HepG2 (cell line): ENCODE results near the gene IQCE. TPM values are rescaled to one million over a fixed set of nuclear protein-coding genes. Genes with fewer than 3 reads are reported as not detected.

ENCODE experiments used
- ATF3 ChIP-seq: sonication (generic); formaldehyde crosslinking; IDR thresholded peaks from 2 replicates; pipeline ENCODE4 v1.4.0; 2020; ENCODE audit warnings: missing genetic modification reagents
- CAMTA2 ChIP-seq: sonication (generic); formaldehyde crosslinking; IDR thresholded peaks from 2 replicates; pipeline ENCODE4 v1.4.0; 2020; ENCODE audit warnings: mild to moderate bottlenecking, missing genetic modification reagents, borderline replicate concordance
- HNF4A ChIP-seq: sonication (generic); formaldehyde crosslinking; IDR thresholded peaks from 2 replicates; pipeline ENCODE4 v1.4.0; 2020; ENCODE audit warnings: missing genetic modification reagents
- HNF4G ChIP-seq, 2 experiments: sonication (generic) in 1 of 2; formaldehyde crosslinking in 1 of 2; IDR thresholded peaks; 2 replicates each; pipeline versions ENCODE4 v1.4.0 to v1.6.1; 2011 to 2020; ENCODE audit warnings: borderline replicate concordance in 2 of 2, low read depth in 2 of 2, mild to moderate bottlenecking in 2 of 2, low read length in 1 of 2, missing genetic modification reagents in 1 of 2, moderate library complexity in 1 of 2
- KDM5B ChIP-seq: sonication (generic); formaldehyde crosslinking; IDR thresholded peaks from 2 replicates; pipeline ENCODE4 v1.4.0; 2020; ENCODE audit warnings: missing genetic modification reagents, mild to moderate bottlenecking, borderline replicate concordance
- MAFK ChIP-seq, 2 experiments: IDR thresholded peaks in 1 of 2; conservative IDR thresholded peaks in 1 of 2; 2 replicates each; pipeline ENCODE4 v1.6.1; 2011; ENCODE audit warnings: improper control_type of control experiment in 2 of 2, low read length in 2 of 2
- MAZ ChIP-seq, 2 experiments: sonication (generic) in 1 of 2; formaldehyde crosslinking in 1 of 2; IDR thresholded peaks; 2 replicates each; pipeline versions ENCODE4 v1.5.0 to v1.6.1; 2012 to 2020; ENCODE audit warnings: low read depth in 2 of 2, mild to moderate bottlenecking in 2 of 2, borderline replicate concordance in 1 of 2, improper control_type of control experiment in 1 of 2, low read length in 1 of 2, missing genetic modification reagents in 1 of 2, moderate library complexity in 1 of 2
- PHF21A ChIP-seq: sonication (generic); formaldehyde crosslinking; IDR thresholded peaks from 2 replicates; pipeline ENCODE4 v1.5.0; 2020; ENCODE audit warnings: mild to moderate bottlenecking, missing genetic modification reagents
- RARA ChIP-seq: IDR thresholded peaks from 2 replicates; pipeline ENCODE4 v1.6.1; 2016; ENCODE audit warnings: missing genetic modification reagents, missing compliant biosample characterization
- SALL1 ChIP-seq: sonication (generic); formaldehyde crosslinking; IDR thresholded peaks from 2 replicates; pipeline ENCODE4 v1.8.0; 2022; ENCODE audit warnings: mild to moderate bottlenecking, missing genetic modification reagents
- SP4 ChIP-seq: sonication (generic); formaldehyde crosslinking; IDR thresholded peaks from 2 replicates; pipeline ENCODE4 v1.8.1; 2023; ENCODE audit warnings: mild to moderate bottlenecking, missing genetic modification reagents
- TCF12 ChIP-seq, 2 experiments: fragments of 450-650 bp in 1 of 2; sonication (generic) in 1 of 2; formaldehyde crosslinking in 1 of 2; IDR thresholded peaks; 2 replicates each; pipeline versions ENCODE4 v1.6.1 to v1.8.0; 2017 to 2022; ENCODE audit warnings: antibody characterized with exemption in 1 of 2, mild to moderate bottlenecking in 1 of 2, missing genetic modification reagents in 1 of 2, moderate library complexity in 1 of 2
- TEAD3 ChIP-seq: optimal IDR thresholded peaks from 2 replicates; pipeline ENCODE3; 2016; ENCODE audit warnings: borderline replicate concordance
- TGIF2 ChIP-seq: IDR thresholded peaks from 2 replicates; pipeline ENCODE4 v1.6.1; 2016; ENCODE audit warnings: control low read depth, missing compliant biosample characterization
- ZNF121 ChIP-seq: sonication (generic); formaldehyde crosslinking; IDR thresholded peaks from 2 replicates; pipeline ENCODE4 v1.5.0; 2020; ENCODE audit warnings: mild to moderate bottlenecking, missing genetic modification reagents
- ZNF350 ChIP-seq: sonication (generic); formaldehyde crosslinking; IDR thresholded peaks from 2 replicates; pipeline ENCODE4 v1.4.0; 2020; ENCODE audit warnings: mild to moderate bottlenecking, low read depth, missing genetic modification reagents, borderline replicate concordance
- ZNF556 ChIP-seq: sonication (generic); formaldehyde crosslinking; IDR thresholded peaks from 2 replicates; pipeline ENCODE4 v1.4.0; 2020; ENCODE audit warnings: mild to moderate bottlenecking, missing genetic modification reagents, borderline replicate concordance
- ZNF574 ChIP-seq: sonication (generic); formaldehyde crosslinking; IDR thresholded peaks from 2 replicates; pipeline ENCODE4 v1.4.0; 2020; ENCODE audit warnings: missing genetic modification reagents
- ZNF639 ChIP-seq: conservative IDR thresholded peaks from 2 replicates; pipeline ENCODE4 v1.6.1; 2018; ENCODE audit warnings: missing genetic modification reagents
- ZNF710 ChIP-seq: sonication (generic); formaldehyde crosslinking; IDR thresholded peaks from 2 replicates; pipeline ENCODE4 v1.5.0; 2020; ENCODE audit warnings: mild to moderate bottlenecking, missing genetic modification reagents, borderline replicate concordance
- polyA plus RNA-seq, 8 experiments: library from polyadenylated mRNA; depleted of rRNA in 3 of 8; stranded (reverse) in 7 of 8; unstranded in 1 of 8; fragments of >200 nt; fragmentation: Illumina TruSeq in 4 of 8; extraction: Trizol in 4 of 8; gene quantifications; 2 replicates each; pipeline versions ENCODE4 v1.2.1 to v1.2.3, GENCODE V29; 2011 to 2016; ENCODE audit warnings: low read depth in 4 of 8, missing spikeins in 1 of 8, mixed read lengths in 1 of 8; ENCODE audit not compliant: insufficient read depth in 1 of 8
- total RNA-seq, 5 experiments: library from RNA; depleted of rRNA; stranded (reverse); fragments of >200 nt; fragmentation: Illumina TruSeq; extraction: Trizol; gene quantifications; 2 replicates each; pipeline ENCODE4 v1.2.3, GENCODE V29; 2016; ENCODE audit warnings: low read depth in 1 of 5

Gene IQCE
- total and polyA plus RNA-seq, 2 of the 13 experiments (the other 11 are each of a cell fraction or from before 2014, with no cell fraction given), result 1.5 to 2.5 TPM

- peak; percentile 25; the same call in 1 of the 2 replicates for TF ChIP-seq KDM5B (CRISPR knock-in tag)
- TF ChIP-seq CAMTA2, result 0 out of 2 replicates have a peak, but pooled peaks have one; percentile 73
- TF ChIP-seq MAZ (IDR thresholded peaks at IDR 0.05; ENCODE audit: borderline replicate concordance, low read depth, low read length), result no peak
- TF ChIP-seq MAZ (CRISPR knock-in tag; IDR thresholded peaks at IDR 0.05; ENCODE audit: low read depth), result 0 out of 2 replicates have a peak, but pooled peaks have one; percentile 54
- no peak for TF ChIP-seq TCF12 (IDR thresholded peaks at IDR 0.05)
- 0 out of 2 replicates have a peak, but pooled peaks have one; percentile 41 for TF ChIP-seq TCF12 (CRISPR knock-in tag; IDR thresholded peaks at IDR 0.05)
- 0 out of 2 replicates have a peak, but pooled peaks have one; percentile 58 for TF ChIP-seq PHF21A (CRISPR knock-in tag)
- TF ChIP-seq ZNF639 (CRISPR knock-in tag), result 0 out of 2 replicates have a peak, but pooled peaks have one; percentile 28
- TF ChIP-seq ZNF710 (CRISPR knock-in tag), result no peak
- peak; percentile 93 for TF ChIP-seq TGIF2 (CRISPR knock-in tag)
- 0 out of 2 replicates have a peak, but pooled peaks have one; percentile 39 for TF ChIP-seq SP4 (CRISPR knock-in tag)
- 0 out of 2 replicates have a peak, but pooled peaks have one; percentile 44 for TF ChIP-seq ZNF556 (CRISPR knock-in tag)
- peak; percentile 16 for TF ChIP-seq TEAD3 (CRISPR knock-in tag)
- peak; percentile 56; the same call in 1 of the 2 replicates for TF ChIP-seq RARA
- no peak for TF ChIP-seq ATF3 (CRISPR knock-in tag)
- TF ChIP-seq ZNF121, result peak; percentile 67
- peak; percentile 30 for TF ChIP-seq SALL1
- TF ChIP-seq HNF4A (CRISPR knock-in tag), result peak; percentile 92
- peak; percentile 23; the same call in 1 of the 2 replicates for TF ChIP-seq ZNF574 (CRISPR knock-in tag)
- TF ChIP-seq MAFK (conservative IDR thresholded peaks at IDR 0.05 in 1 of 2, IDR thresholded peaks at IDR 0.05 in 1 of 2; ENCODE audit: low read length in 2 of 2), result no peak
- peak; percentile 72; the same call in 1 of the 2 replicates for TF ChIP-seq HNF4G (IDR thresholded peaks at IDR 0.05; ENCODE audit: borderline replicate concordance, low read depth, low read length)
- TF ChIP-seq HNF4G (CRISPR knock-in tag; IDR thresholded peaks at IDR 0.05; ENCODE audit: borderline replicate concordance, low read depth), result peak; percentile 28; the same call in 1 of the 2 replicates
- TF ChIP-seq ZNF350 (CRISPR knock-in tag), result peak; percentile 79
Measured at GRCh38 chr7:2635810-2636701, 77.3 kb downstream of the IQCE start (continued).
